Smooth muscle cell (in vitro differentiated cells): ENCODE data around the gene UCHL3. TPM values are rescaled to one million over a fixed set of nuclear protein-coding genes. Genes with fewer than 3 reads are reported as not detected.
A peak's percentile ranks its signal among the peaks of the same experiment; 100 is the strongest.

Experiments used
- DNase-seq: peaks from one replicate; lab custom pipeline; 2025; ENCODE audit not compliant: unreplicated experiment; lab: John Stamatoyannopoulos, UW
- H2AFZ ChIP-seq: fragments of 200-600 bp; sonication (generic); 2 replicates; pipeline ENCODE4 v1.6.0; 2016; ENCODE audit warnings: antibody characterized with exemption, low read depth, mild to moderate bottlenecking
- H3F3A ChIP-seq: fragments of 200-600 bp; sonication (generic); 2 replicates; pipeline ENCODE4 v1.6.0; 2017; ENCODE audit warnings: antibody characterized with exemption, low read depth
- H3K27ac ChIP-seq: fragments of 200-600 bp; sonication (generic); 2 replicates; pipeline ENCODE4 v1.5.1; 2016; ENCODE audit warnings: low read depth, mild to moderate bottlenecking
- H3K27me3 ChIP-seq: fragments of 200-600 bp; sonication (generic); 2 replicates; pipeline ENCODE4 v1.6.1; 2016; ENCODE audit warnings: low read depth, mild to moderate bottlenecking
- H3K36me3 ChIP-seq: fragments of 200-600 bp; sonication (generic); 2 replicates; pipeline ENCODE4 v1.5.1; 2016; ENCODE audit warnings: low read depth
- H3K4me1 ChIP-seq: fragments of 200-600 bp; sonication (generic); 2 replicates; pipeline ENCODE4 v1.5.1; 2016; ENCODE audit warnings: low read depth
- H3K4me2 ChIP-seq: fragments of 200-600 bp; sonication (generic); 2 replicates; pipeline ENCODE4 v1.6.0; 2016; ENCODE audit warnings: mild to moderate bottlenecking
- H3K4me3 ChIP-seq: fragments of 200-600 bp; sonication (generic); 2 replicates; pipeline ENCODE4 v1.5.1; 2016; ENCODE audit warnings: mild to moderate bottlenecking
- H3K79me2 ChIP-seq: fragments of 200-600 bp; sonication (generic); 2 replicates; pipeline ENCODE4 v1.6.0; 2016; ENCODE audit warnings: low read depth, mild to moderate bottlenecking
- H3K9ac ChIP-seq: fragments of 200-600 bp; sonication (generic); 2 replicates; pipeline ENCODE4 v1.6.0; 2016; ENCODE audit warnings: low read depth
- H3K9me3 ChIP-seq: fragments of 200-600 bp; sonication (generic); replicated peaks from 2 replicates; pipeline ENCODE4 v1.5.1; 2016; ENCODE audit warnings: low read depth
- H4K20me1 ChIP-seq: fragments of 200-600 bp; sonication (generic); 2 replicates; pipeline ENCODE4 v1.6.0; 2016; ENCODE audit warnings: low read depth
- WGBS: methylation state at CpG from one replicate; pipeline ENCODE4 v1.1.7; 2016; ENCODE audit warnings: low lambda C conversion rate; 5-methylcytosine and 5-hydroxymethylcytosine counted together
- polyA plus RNA-seq: library from polyadenylated mRNA; unstranded; fragments of >200 nt; fragmentation: Nextera tagmentation; extraction: Ambion mirVana; gene quantifications from 2 replicates; pipeline ENCODE4 v1.2.1, GENCODE V29; 2016
- total RNA-seq: library from RNA; depleted of rRNA; stranded (reverse); fragments of >200 nt; gene quantifications from 2 replicates; pipeline ENCODE4 v1.2.3, GENCODE V29; 2014
- TF ChIP-seq, protein P1 (sequence below): fragments of 200-600 bp; sonication (generic); IDR thresholded peaks from 2 replicates; pipeline ENCODE4 v1.5.1; 2017; ENCODE audit warnings: borderline replicate concordance, mild to moderate bottlenecking, antibody characterized with exemption; ENCODE audit not compliant: insufficient read depth, poor library complexity, severe bottlenecking

Gene UCHL3
- total and polyA plus RNA-seq, 2 experiments from 2014 or later, result 47.3 to 50.9 TPM

DNA sequence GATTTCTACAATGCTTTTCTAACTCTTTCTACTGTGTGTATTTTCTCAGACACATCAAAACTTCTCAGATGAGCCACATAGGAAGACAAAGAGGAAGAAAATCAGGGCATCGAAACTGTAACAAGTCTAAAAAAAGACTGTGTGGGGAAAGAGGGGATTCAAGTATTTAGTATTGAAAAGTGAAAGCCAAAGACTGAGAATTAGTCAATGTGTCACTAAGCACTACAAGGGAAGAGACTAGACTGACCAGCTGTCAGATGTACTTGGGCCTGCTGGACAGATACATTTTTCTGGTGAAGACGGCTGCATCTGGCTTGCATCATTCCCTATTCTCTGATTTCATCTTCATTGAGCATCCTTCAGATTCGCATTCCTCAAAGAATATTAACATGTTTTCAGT, 37.3 kb upstream of the UCHL3 start:
- DNase-seq, result no peak
- Histone ChIP-seq H3K4me2 (no peak overlapping the region), H3K4me1 (no peaks in the 10 kb centered on the region), H2AFZ (no peak overlapping the region), H3K27ac (no peak overlapping the region), H3K79me2 (no peaks in the 10 kb centered on the region), H4K20me1 (no peaks in the 10 kb centered on the region), H3K9ac (no peak overlapping the region), H3K36me3 (no peaks in the 10 kb centered on the region), H3K9me3 (no peaks in the 10 kb centered on the region), H3F3A (no peaks in the 10 kb centered on the region), H3K27me3 (no peaks in the 10 kb centered on the region), H3K4me3 (no peak overlapping the region)
- TF ChIP-seq, protein P1, sequence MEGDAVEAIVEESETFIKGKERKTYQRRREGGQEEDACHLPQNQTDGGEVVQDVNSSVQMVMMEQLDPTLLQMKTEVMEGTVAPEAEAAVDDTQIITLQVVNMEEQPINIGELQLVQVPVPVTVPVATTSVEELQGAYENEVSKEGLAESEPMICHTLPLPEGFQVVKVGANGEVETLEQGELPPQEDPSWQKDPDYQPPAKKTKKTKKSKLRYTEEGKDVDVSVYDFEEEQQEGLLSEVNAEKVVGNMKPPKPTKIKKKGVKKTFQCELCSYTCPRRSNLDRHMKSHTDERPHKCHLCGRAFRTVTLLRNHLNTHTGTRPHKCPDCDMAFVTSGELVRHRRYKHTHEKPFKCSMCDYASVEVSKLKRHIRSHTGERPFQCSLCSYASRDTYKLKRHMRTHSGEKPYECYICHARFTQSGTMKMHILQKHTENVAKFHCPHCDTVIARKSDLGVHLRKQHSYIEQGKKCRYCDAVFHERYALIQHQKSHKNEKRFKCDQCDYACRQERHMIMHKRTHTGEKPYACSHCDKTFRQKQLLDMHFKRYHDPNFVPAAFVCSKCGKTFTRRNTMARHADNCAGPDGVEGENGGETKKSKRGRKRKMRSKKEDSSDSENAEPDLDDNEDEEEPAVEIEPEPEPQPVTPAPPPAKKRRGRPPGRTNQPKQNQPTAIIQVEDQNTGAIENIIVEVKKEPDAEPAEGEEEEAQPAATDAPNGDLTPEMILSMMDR, result no peak
- 81% methylated on average over 3 of the region's 3 CpGs for WGBS

DNA sequence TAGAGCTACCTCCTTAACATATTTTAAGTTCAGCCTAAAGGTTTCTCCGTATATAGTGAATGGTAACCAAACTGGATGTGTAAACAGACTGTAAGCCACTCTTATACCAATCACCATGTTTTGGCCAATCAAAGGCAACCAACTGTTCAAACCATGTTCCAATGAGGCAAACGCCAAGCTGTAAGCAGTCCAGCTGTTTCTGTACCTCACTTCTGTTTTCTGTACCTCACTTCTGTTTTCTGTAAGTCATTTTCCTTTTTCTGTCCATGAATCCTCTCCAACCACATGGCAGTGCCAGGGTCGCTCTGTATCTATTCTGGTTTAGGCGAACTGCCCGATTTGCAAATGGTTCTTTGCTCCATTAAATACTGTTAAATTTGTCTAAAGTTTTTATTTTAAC, 36.3 kb upstream of the UCHL3 start:
- Histone ChIP-seq H2AFZ (no peak overlapping the region), H3K27me3 (no peaks in the 10 kb centered on the region), H3F3A (no peaks in the 10 kb centered on the region), H3K9me3 (no peaks in the 10 kb centered on the region), H3K4me1 (no peaks in the 10 kb centered on the region), H3K79me2 (no peaks in the 10 kb centered on the region), H3K27ac (no peak overlapping the region), H3K4me3 (no peak overlapping the region), H4K20me1 (no peaks in the 10 kb centered on the region), H3K36me3 (no peaks in the 10 kb centered on the region), H3K9ac (no peak overlapping the region), H3K4me2 (no peak overlapping the region)
- no peak for DNase-seq
- TF ChIP-seq, protein P1, result no peak
- 95% methylated on average over 5 of the region's 5 CpGs for WGBS

DNA sequence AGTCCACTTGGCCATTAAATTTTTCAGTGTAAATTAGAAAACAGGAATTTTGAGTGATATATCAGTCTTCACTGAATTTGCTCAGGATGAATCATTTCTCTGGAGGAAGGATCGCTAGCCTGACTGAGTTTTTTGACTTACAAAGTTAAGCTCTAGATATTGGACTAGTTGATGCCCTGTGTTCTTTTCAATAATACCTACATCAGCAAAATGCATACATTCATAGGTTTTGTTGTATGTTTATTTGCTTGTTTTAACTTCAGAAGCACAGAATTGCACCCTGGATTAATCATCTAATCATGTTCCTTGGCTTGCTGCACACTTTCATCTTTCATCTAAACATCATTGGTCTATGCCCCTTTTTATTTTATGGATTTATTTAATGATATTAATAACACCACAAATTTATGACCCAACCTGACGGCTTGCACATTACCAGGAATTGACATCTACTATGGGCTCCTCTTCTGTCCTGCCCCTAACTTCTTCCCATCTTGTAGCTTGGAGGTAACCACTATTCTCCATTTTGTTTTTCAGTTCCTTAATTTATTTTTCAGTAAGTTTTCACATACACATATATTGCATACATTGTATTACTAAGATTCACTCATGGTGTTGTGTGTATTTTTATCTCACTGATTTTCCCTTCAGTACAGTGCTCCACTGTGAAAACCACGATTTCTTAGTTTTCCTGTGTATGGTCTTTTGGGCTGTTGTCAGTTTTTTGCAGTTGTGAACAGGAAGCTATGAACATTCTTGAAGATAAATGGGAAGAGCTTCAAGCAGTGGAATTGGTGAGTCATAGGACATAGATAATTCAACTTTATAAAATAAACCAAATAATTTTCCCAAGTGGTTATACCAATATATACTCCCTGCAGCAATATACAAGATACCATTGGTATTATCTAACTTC, 35.3 kb upstream of the UCHL3 start:
- TF ChIP-seq, protein P1, result no peak
- no peaks in the 10 kb centered on the region for H3K36me3 ChIP-seq
- no peaks in the 10 kb centered on the region for H3K4me1 ChIP-seq
- peak overlapping the region; percentile 59 for H2AFZ ChIP-seq
- H3K9ac ChIP-seq, result no peak overlapping the region
- H3F3A ChIP-seq, result no peaks in the 10 kb centered on the region
- H3K27ac ChIP-seq, result no peak overlapping the region
- no peak overlapping the region for H3K4me3 ChIP-seq
- no peaks in the 10 kb centered on the region for H3K27me3 ChIP-seq
- H4K20me1 ChIP-seq, result no peaks in the 10 kb centered on the region
- no peaks in the 10 kb centered on the region for H3K79me2 ChIP-seq
- H3K4me2 ChIP-seq, result no peak overlapping the region
- WGBS, result 72% methylated on average over 3 of the region's 3 CpGs
- no peak for DNase-seq
- no peaks in the 10 kb centered on the region for H3K9me3 ChIP-seq
